ENCODE results near the gene DHRS4.
"Not testable (repeated sequence)": the region's sequence is repeated elsewhere in the genome, so short reads cannot be mapped to it uniquely, and the experiment has no call there.

Gene DHRS4

GRCh38 chr14:23984891-23985602, 31.5 kb downstream of the DHRS4 start:
- Histone ChIP-seq H3K4me3 (ENCODE audit: low read depth, low read length) (no peak overlapping the region), H3K36me3 (ENCODE audit: insufficient read depth, low read length) (no peaks in the 10 kb centered on the region), H3K27ac (ENCODE audit: low read depth, low read length) (no peak overlapping the region), H3K79me2 (ENCODE audit: control insufficient read depth, insufficient read depth, low read length, unreplicated experiment) (no peaks in the 10 kb centered on the region), H3K4me1 (ENCODE audit: control insufficient read depth, insufficient read depth, low read length, unreplicated experiment) (peaks cover 6% of the 10 kb centered on the region), H3K27me3 (ENCODE audit: insufficient read depth, low read length) (no peaks in the 10 kb centered on the region), H2AFZ (ENCODE audit: low read length, unreplicated experiment) (no peak overlapping the region)

GRCh38 chr14:23988223-23988606, 34.6 kb downstream of the DHRS4 start:
- H3K27ac ChIP-seq (ENCODE audit: low read depth, low read length); H3K4me1 ChIP-seq (ENCODE audit: control insufficient read depth, insufficient read depth, low read length, unreplicated experiment); H3K27me3 ChIP-seq (ENCODE audit: insufficient read depth, low read length); H3K4me3 ChIP-seq (ENCODE audit: low read depth, low read length); H3K79me2 ChIP-seq (ENCODE audit: control insufficient read depth, insufficient read depth, low read length, unreplicated experiment); H2AFZ ChIP-seq (ENCODE audit: low read length, unreplicated experiment); H3K36me3 ChIP-seq (ENCODE audit: insufficient read depth, low read length): not testable (repeated sequence)

DNA sequence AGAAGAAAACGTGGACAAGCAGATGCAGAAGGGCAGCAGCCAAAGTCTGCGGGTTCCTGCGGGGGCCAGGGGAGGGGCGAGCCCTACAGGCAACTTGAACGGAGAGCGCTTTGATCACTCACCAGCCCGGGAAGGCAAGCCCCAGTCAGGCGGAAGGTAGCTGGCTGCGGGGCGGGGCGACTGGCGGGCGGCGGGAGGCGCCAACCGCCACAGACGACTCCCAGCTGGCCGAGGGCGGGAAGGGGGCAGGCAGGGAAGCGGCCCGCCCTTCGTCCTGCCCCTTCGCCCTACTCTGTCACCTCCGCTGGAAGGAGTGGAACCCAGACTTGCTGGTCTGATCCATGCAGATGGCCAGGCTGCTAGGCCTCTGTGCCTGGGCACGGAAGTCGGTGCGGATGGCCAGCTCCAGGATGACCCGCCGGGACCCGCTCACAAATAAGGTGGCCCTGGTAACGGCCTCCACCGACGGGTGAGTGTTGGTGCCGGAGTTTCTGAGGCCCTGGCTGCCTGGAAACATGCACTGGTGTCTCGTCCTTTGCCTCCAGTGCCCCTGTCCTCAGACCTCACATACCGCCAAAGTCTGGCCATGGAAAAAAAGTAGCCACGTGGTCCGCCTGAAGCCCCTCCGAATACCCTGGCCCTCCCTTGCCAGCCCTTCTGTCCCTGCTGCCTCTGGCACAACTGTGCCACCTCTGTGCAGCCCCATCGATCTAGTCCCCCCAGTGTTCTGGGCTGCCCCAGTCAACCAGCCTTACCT, 35.2 kb downstream of the DHRS4 start, which contains the start of gene DHRS4L2:
Gene DHRS4L2, plus strand, starts transcription at position 323 of the 757 bp plus-strand sequence. Its CDS starts 19 bp downstream, at position 342.
- H3K27ac ChIP-seq (ENCODE audit: low read depth, low read length); H3K27me3 ChIP-seq (ENCODE audit: insufficient read depth, low read length); H2AFZ ChIP-seq (ENCODE audit: low read length, unreplicated experiment); H3K79me2 ChIP-seq (ENCODE audit: control insufficient read depth, insufficient read depth, low read length, unreplicated experiment); H3K36me3 ChIP-seq (ENCODE audit: insufficient read depth, low read length); H3K4me1 ChIP-seq (ENCODE audit: control insufficient read depth, insufficient read depth, low read length, unreplicated experiment); H3K4me3 ChIP-seq (ENCODE audit: low read depth, low read length): not testable (repeated sequence)

- not testable (repeated sequence) for H3K27ac ChIP-seq (ENCODE audit: low read depth, low read length); H3K4me3 ChIP-seq (ENCODE audit: low read depth, low read length); H3K27me3 ChIP-seq (ENCODE audit: insufficient read depth, low read length); H2AFZ ChIP-seq (ENCODE audit: low read length, unreplicated experiment); H3K4me1 ChIP-seq (ENCODE audit: control insufficient read depth, insufficient read depth, low read length, unreplicated experiment); H3K79me2 ChIP-seq (ENCODE audit: control insufficient read depth, insufficient read depth, low read length, unreplicated experiment); H3K36me3 ChIP-seq (ENCODE audit: insufficient read depth, low read length)
Observed at GRCh38 chr14:23989734-23990445, 36.3 kb downstream of the DHRS4 start.

DNA sequence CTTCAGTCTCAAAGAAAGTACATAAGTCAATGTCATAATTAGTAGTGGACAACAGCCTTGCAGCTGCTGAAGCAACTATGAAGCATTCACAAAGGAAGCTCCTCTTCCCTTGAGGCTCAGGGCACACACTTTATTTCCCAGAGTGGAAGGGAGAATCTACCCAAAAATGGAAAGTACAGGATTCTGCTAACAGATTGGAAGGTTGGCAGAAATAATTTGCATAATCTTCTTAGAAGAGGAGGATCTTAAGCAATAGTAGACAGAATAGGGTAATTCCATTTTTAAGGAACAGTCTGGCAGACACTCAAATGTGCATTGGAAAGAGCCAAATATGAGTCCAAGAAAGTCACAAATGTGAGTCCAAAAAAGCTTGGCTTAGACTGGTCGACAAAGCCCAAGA, 37.4 kb downstream of the DHRS4 start:
- H2AFZ ChIP-seq (ENCODE audit: low read length, unreplicated experiment); H3K27me3 ChIP-seq (ENCODE audit: insufficient read depth, low read length); H3K79me2 ChIP-seq (ENCODE audit: control insufficient read depth, insufficient read depth, low read length, unreplicated experiment); H3K4me3 ChIP-seq (ENCODE audit: low read depth, low read length); H3K36me3 ChIP-seq (ENCODE audit: insufficient read depth, low read length); H3K4me1 ChIP-seq (ENCODE audit: control insufficient read depth, insufficient read depth, low read length, unreplicated experiment); H3K27ac ChIP-seq (ENCODE audit: low read depth, low read length): not testable (repeated sequence)

GRCh38 chr14:23993042-23993441, 39.5 kb downstream of the DHRS4 start:
- H3K27me3 ChIP-seq (ENCODE audit: insufficient read depth, low read length); H3K36me3 ChIP-seq (ENCODE audit: insufficient read depth, low read length); H3K27ac ChIP-seq (ENCODE audit: low read depth, low read length); H3K79me2 ChIP-seq (ENCODE audit: control insufficient read depth, insufficient read depth, low read length, unreplicated experiment); H3K4me3 ChIP-seq (ENCODE audit: low read depth, low read length); H3K4me1 ChIP-seq (ENCODE audit: control insufficient read depth, insufficient read depth, low read length, unreplicated experiment); H2AFZ ChIP-seq (ENCODE audit: low read length, unreplicated experiment): not testable (repeated sequence)

DNA sequence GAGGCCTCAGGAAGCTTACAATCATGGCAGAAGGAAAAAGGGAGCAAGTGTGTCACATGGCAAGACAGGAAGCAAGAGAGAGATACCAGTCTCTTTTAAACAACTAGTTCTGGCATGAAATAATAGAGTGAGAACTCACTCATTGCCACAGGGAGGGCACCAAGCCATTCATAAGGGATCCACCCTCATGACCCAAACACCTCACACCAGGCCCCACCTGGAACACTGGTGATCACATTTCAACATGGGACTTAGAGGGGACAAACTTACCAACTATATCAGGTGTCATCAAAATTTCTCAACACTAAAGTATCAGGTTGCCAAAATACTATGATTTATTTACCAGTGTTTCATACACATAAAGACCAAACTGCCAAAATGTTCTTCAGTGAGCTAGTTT, 42.4 kb downstream of the DHRS4 start:
- not testable (repeated sequence) for H2AFZ ChIP-seq (ENCODE audit: low read length, unreplicated experiment); H3K4me3 ChIP-seq (ENCODE audit: low read depth, low read length); H3K36me3 ChIP-seq (ENCODE audit: insufficient read depth, low read length); H3K27me3 ChIP-seq (ENCODE audit: insufficient read depth, low read length); H3K27ac ChIP-seq (ENCODE audit: low read depth, low read length); H3K4me1 ChIP-seq (ENCODE audit: control insufficient read depth, insufficient read depth, low read length, unreplicated experiment); H3K79me2 ChIP-seq (ENCODE audit: control insufficient read depth, insufficient read depth, low read length, unreplicated experiment)

DNA sequence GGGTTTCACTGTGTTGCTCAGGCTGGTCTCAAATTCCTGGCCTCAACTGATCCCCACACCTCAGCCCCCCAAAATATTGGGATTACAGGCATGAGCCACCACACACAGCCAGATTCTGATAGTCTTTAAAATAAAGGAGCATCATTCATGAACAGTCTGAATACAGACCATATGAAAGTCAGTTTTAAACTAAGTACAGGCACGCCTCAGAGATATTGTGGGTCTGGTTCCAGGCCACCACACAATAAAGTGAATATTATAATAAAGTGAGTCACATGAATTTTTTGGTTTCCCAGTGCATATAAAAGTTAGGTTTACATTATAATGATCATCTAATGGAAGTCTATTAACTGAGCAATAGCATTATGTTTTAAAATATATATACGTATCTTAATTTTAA, 43.3 kb downstream of the DHRS4 start:
- not testable (repeated sequence) for H3K79me2 ChIP-seq (ENCODE audit: control insufficient read depth, insufficient read depth, low read length, unreplicated experiment); H3K4me3 ChIP-seq (ENCODE audit: low read depth, low read length); H3K36me3 ChIP-seq (ENCODE audit: insufficient read depth, low read length); H3K27me3 ChIP-seq (ENCODE audit: insufficient read depth, low read length); H2AFZ ChIP-seq (ENCODE audit: low read length, unreplicated experiment); H3K4me1 ChIP-seq (ENCODE audit: control insufficient read depth, insufficient read depth, low read length, unreplicated experiment); H3K27ac ChIP-seq (ENCODE audit: low read depth, low read length)

GRCh38 chr14:23999640-24000039, 46.1 kb downstream of the DHRS4 start:
- not testable (repeated sequence) for H3K27ac ChIP-seq (ENCODE audit: low read depth, low read length); H2AFZ ChIP-seq (ENCODE audit: low read length, unreplicated experiment); H3K4me3 ChIP-seq (ENCODE audit: low read depth, low read length)

GRCh38 chr14:24001078-24001477, 47.5 kb downstream of the DHRS4 start:
- H2AFZ ChIP-seq (ENCODE audit: low read length, unreplicated experiment); H3K27me3 ChIP-seq (ENCODE audit: insufficient read depth, low read length); H3K27ac ChIP-seq (ENCODE audit: low read depth, low read length); H3K4me3 ChIP-seq (ENCODE audit: low read depth, low read length); H3K4me1 ChIP-seq (ENCODE audit: control insufficient read depth, insufficient read depth, low read length, unreplicated experiment); H3K36me3 ChIP-seq (ENCODE audit: insufficient read depth, low read length); H3K79me2 ChIP-seq (ENCODE audit: control insufficient read depth, insufficient read depth, low read length, unreplicated experiment): not testable (repeated sequence)

More at GRCh38 chr14:23999640-24000039, 46.1 kb downstream of the DHRS4 start:
- not testable (repeated sequence) for H3K79me2 ChIP-seq (ENCODE audit: control insufficient read depth, insufficient read depth, low read length, unreplicated experiment); H3K27me3 ChIP-seq (ENCODE audit: insufficient read depth, low read length); H3K36me3 ChIP-seq (ENCODE audit: insufficient read depth, low read length); H3K4me1 ChIP-seq (ENCODE audit: control insufficient read depth, insufficient read depth, low read length, unreplicated experiment)

DNA sequence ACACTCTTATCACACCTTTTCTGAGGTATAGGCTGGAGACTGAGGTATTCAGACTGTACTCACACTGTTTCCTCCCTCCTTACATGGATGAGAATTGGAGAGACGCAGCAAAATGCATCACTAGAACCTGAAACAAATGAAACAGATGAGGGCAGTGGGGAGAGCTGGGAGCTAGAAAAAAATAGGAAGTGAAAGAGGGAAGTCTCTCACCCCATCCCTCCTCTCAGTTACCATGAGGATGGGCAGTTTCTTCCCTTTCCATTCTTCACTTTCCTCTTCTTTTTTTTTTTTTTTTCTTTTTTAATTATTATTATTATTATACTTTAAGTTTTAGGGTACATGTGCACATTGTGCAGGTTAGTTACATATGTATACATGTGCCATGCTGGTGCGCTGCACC, 48.1 kb downstream of the DHRS4 start:
- H3K27me3 ChIP-seq (ENCODE audit: insufficient read depth, low read length); H3K4me3 ChIP-seq (ENCODE audit: low read depth, low read length); H3K27ac ChIP-seq (ENCODE audit: low read depth, low read length); H3K36me3 ChIP-seq (ENCODE audit: insufficient read depth, low read length); H3K79me2 ChIP-seq (ENCODE audit: control insufficient read depth, insufficient read depth, low read length, unreplicated experiment); H3K4me1 ChIP-seq (ENCODE audit: control insufficient read depth, insufficient read depth, low read length, unreplicated experiment); H2AFZ ChIP-seq (ENCODE audit: low read length, unreplicated experiment): not testable (repeated sequence)

Measured in ACC112 (cell line).